GM12878 (cell line): ENCODE measurements around the gene SLC4A9. TPM values are rescaled to one million over a fixed set of nuclear protein-coding genes. Genes with fewer than 3 reads are reported as not detected.

Experiments
- BHLHE40 ChIP-seq, 2 experiments: fragments of 450-650 bp in 1 of 2; IDR thresholded peaks; 2 replicates each; pipeline ENCODE4 v1.6.1; 2011 to 2017; ENCODE audit warnings: low read depth in 2 of 2, borderline replicate concordance in 1 of 2, improper control_type of control experiment in 1 of 2, low read length in 1 of 2, mild to moderate bottlenecking in 1 of 2
- CHD4 ChIP-seq: fragments of 200-600 bp; sonication (generic); IDR thresholded peaks from 2 replicates; pipeline ENCODE4 v1.6.1; 2016; ENCODE audit warnings: mild to moderate bottlenecking
- CREB1 ChIP-seq: IDR thresholded peaks from 2 replicates; pipeline ENCODE4 v1.6.1; 2012; ENCODE audit warnings: low read depth, mild to moderate bottlenecking, inconsistent platforms
- CREM ChIP-seq: IDR thresholded peaks from 2 replicates; pipeline ENCODE4 v1.6.1; 2014; ENCODE audit warnings: antibody characterized with exemption, low read depth
- ETV6 ChIP-seq, 2 experiments: fragments of 450-650 bp in 1 of 2; IDR thresholded peaks in 1 of 2; conservative IDR thresholded peaks in 1 of 2; 2 replicates each; pipeline ENCODE4 v1.6.1; 2014; ENCODE audit warnings: antibody characterized with exemption in 1 of 2, borderline replicate concordance in 1 of 2, low read depth in 1 of 2, mild to moderate bottlenecking in 1 of 2, moderate library complexity in 1 of 2
- HCFC1 ChIP-seq: fragments of 150-350 bp; IDR thresholded peaks from 2 replicates; pipeline ENCODE4 v1.6.1; 2014; ENCODE audit warnings: low read length
- IKZF2 ChIP-seq, 2 experiments: fragments of 450-650 bp; IDR thresholded peaks; 2 replicates each; pipeline ENCODE4 v1.6.1; 2017; ENCODE audit warnings: mild to moderate bottlenecking in 2 of 2, moderate library complexity in 2 of 2
- JUND ChIP-seq: IDR thresholded peaks from 2 replicates; pipeline ENCODE4 v1.6.1; 2012; ENCODE audit warnings: low read depth, mild to moderate bottlenecking, low read length, improper control_type of control experiment, moderate library complexity
- LARP7 ChIP-seq: fragments of 450-650 bp; IDR thresholded peaks from 2 replicates; pipeline ENCODE4 v1.6.1; 2017; ENCODE audit warnings: mild to moderate bottlenecking
- MYC ChIP-seq: IDR thresholded peaks from 2 replicates; pipeline ENCODE4 v1.6.1; 2011; ENCODE audit warnings: mild to moderate bottlenecking, low read length, moderate library complexity, inconsistent platforms; ENCODE audit not compliant: insufficient read depth, insufficient replicate concordance, insufficient read length, severe bottlenecking
- NFYB ChIP-seq: IDR thresholded peaks from 2 replicates; pipeline ENCODE4 v1.6.1; 2011; ENCODE audit warnings: low read depth, mild to moderate bottlenecking, low read length, improper control_type of control experiment, moderate library complexity; ENCODE audit not compliant: insufficient read depth
- NR2C1 ChIP-seq: fragments of 450-650 bp; IDR thresholded peaks from 2 replicates; pipeline ENCODE4 v1.6.1; 2017; ENCODE audit warnings: antibody characterized with exemption, mild to moderate bottlenecking, moderate library complexity
- POLR2AphosphoS2 ChIP-seq: IDR thresholded peaks from 2 replicates; pipeline ENCODE4 v1.6.1; 2011; ENCODE audit warnings: low read depth, mild to moderate bottlenecking, low read length, improper control_type of control experiment, moderate library complexity
- POLR2AphosphoS5 ChIP-seq: IDR thresholded peaks from 2 replicates; pipeline ENCODE4 v1.6.1; 2011; ENCODE audit warnings: mild to moderate bottlenecking, low read length, inconsistent platforms
- RFX5 ChIP-seq: IDR thresholded peaks from 2 replicates; pipeline ENCODE4 v1.6.1; 2011; ENCODE audit warnings: low read depth, low read length, improper control_type of control experiment
- SIN3A ChIP-seq: IDR thresholded peaks from 2 replicates; pipeline ENCODE4 v1.6.1; 2012; ENCODE audit warnings: low read depth, low read length, improper control_type of control experiment
- SMC3 ChIP-seq: IDR thresholded peaks from 2 replicates; pipeline ENCODE4 v1.6.1; 2011; ENCODE audit warnings: low read length, improper control_type of control experiment, borderline replicate concordance
- SPI1 ChIP-seq: IDR thresholded peaks from 2 replicates; pipeline ENCODE4 v1.6.1; 2011; ENCODE audit warnings: low read depth, mild to moderate bottlenecking, low read length, moderate library complexity, borderline replicate concordance; ENCODE audit not compliant: insufficient read depth
- SREBF1 ChIP-seq: IDR thresholded peaks from 2 replicates; pipeline ENCODE4 v1.6.1; 2012; ENCODE audit warnings: mild to moderate bottlenecking, low read length
- TARDBP ChIP-seq: IDR thresholded peaks from 2 replicates; pipeline ENCODE4 v1.6.1; 2016; ENCODE audit warnings: borderline replicate concordance
- TBL1XR1 ChIP-seq: IDR thresholded peaks from 2 replicates; pipeline ENCODE4 v1.6.1; 2012; ENCODE audit warnings: low read depth, low read length, improper control_type of control experiment
- TCF7 ChIP-seq: IDR thresholded peaks from 2 replicates; pipeline ENCODE4 v1.6.1; 2014; ENCODE audit warnings: antibody characterized with exemption, borderline replicate concordance
- YY1 ChIP-seq: IDR thresholded peaks from 2 replicates; pipeline ENCODE4 v1.6.1; 2011; ENCODE audit warnings: low read depth, mild to moderate bottlenecking, low read length
- ZNF207 ChIP-seq: fragments of 450-650 bp; IDR thresholded peaks from 2 replicates; pipeline ENCODE4 v1.6.1; 2014; ENCODE audit warnings: antibody characterized with exemption, mild to moderate bottlenecking, borderline replicate concordance
- ZSCAN29 ChIP-seq: fragments of 450-650 bp; IDR thresholded peaks from 2 replicates; pipeline ENCODE4 v1.6.1; 2017; ENCODE audit warnings: mild to moderate bottlenecking, moderate library complexity
- polyA plus RNA-seq, 11 experiments: library from polyadenylated mRNA; depleted of rRNA in 4 of 11; unstranded in 6 of 11; stranded (reverse) in 5 of 11; fragments of >200 nt; fragmentation: Nextera tagmentation in 4 of 11; fragmentation: Illumina TruSeq in 1 of 11; extraction: Ambion mirVana in 4 of 11; extraction: Trizol in 1 of 11; gene quantifications; 1 replicate in 1 of 11; 2 replicates in 10 of 11; pipeline versions ENCODE4 v1.2.1 to v1.2.3, GENCODE V29; 2011 to 2016; ENCODE audit warnings: inconsistent platforms in 2 of 11, missing spikeins in 2 of 11, low read depth in 1 of 11
- total RNA-seq, 4 experiments: library from RNA; depleted of rRNA in 3 of 4; stranded (reverse); fragments of >200 nt in 3 of 4; fragmentation: Illumina TruSeq in 1 of 4; extraction: Trizol in 1 of 4; gene quantifications; 2 replicates each; pipeline versions ENCODE4 v1.2.1 to v1.2.3, GENCODE V29; 2013 to 2021
- TF ChIP-seq, protein P1 (sequence below): fragments of 450-650 bp; IDR thresholded peaks from 2 replicates; pipeline ENCODE4 v1.6.1; 2017; ENCODE audit warnings: mild to moderate bottlenecking, moderate library complexity
- TF ChIP-seq, protein P2 (sequence below): fragments of 450-650 bp; IDR thresholded peaks from 2 replicates; pipeline ENCODE4 v1.6.1; 2016; ENCODE audit warnings: mild to moderate bottlenecking
- TF ChIP-seq, protein P3 (sequence below): fragments of 450-650 bp; IDR thresholded peaks from 2 replicates; pipeline ENCODE4 v1.6.1; 2016; ENCODE audit warnings: mild to moderate bottlenecking

The SLC4A9 gene
- total and polyA plus RNA-seq, 10 of the 15 experiments (the other 5 are each of a cell fraction or from before 2014, with no cell fraction given), result 0.03 to 0.05 (median 0.05) TPM; not detected in 7

DNA sequence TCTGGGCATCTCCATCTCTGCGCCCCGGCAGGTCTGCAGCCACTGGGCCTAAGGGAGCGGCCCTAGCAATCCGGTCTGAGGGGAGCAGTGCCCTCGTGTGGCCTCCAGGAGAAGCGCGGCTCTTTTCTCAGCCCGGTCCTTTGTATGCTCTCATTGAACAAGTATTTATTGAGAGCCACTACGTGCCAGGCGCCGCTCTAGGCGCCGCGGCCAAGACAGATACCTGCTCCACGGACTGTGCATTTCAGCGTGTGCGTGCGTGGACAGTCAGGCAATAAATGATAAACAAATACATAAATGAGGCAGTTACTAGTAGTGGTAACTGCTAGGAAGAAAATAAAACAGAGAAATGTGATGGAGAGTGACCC, 2.3 kb upstream of the SLC4A9 start (continued):
- TF ChIP-seq JUND (no peak), SREBF1 (no peak), NFYB (no peak), SIN3A (no peak), CREB1 (no peak), TCF7 (no peak), YY1 (peak; percentile 69), CHD4 (no peak), NR2C1 (no peak), HCFC1 (no peak), ZSCAN29 (no peak), IKZF2 (IDR thresholded peaks at IDR 0.05) (no peak), LARP7 (peak; percentile 54; the same call in 1 of the 2 replicates), SPI1 (no peak), RFX5 (no peak), TARDBP (no peak), ETV6 (conservative IDR thresholded peaks at IDR 0.05 in 1 of 2, IDR thresholded peaks at IDR 0.05 in 1 of 2; ENCODE audit: borderline replicate concordance in 1 of 2, low read depth in 1 of 2) (no peak), CREM (no peak), MYC (no peak), BHLHE40 (IDR thresholded peaks at IDR 0.05; ENCODE audit: borderline replicate concordance in 1 of 2, low read depth in 2 of 2, low read length in 1 of 2) (peak in 1 of 2 experiments; percentile 21; a peak in 1 of 4 replicates), SMC3 (peak; percentile 82), POLR2AphosphoS5 (no peak), POLR2AphosphoS2 (no peak), TBL1XR1 (no peak), ZNF207 (0 out of 2 replicates have a peak, but pooled peaks have one; percentile 25)
- TF ChIP-seq, protein P1, sequence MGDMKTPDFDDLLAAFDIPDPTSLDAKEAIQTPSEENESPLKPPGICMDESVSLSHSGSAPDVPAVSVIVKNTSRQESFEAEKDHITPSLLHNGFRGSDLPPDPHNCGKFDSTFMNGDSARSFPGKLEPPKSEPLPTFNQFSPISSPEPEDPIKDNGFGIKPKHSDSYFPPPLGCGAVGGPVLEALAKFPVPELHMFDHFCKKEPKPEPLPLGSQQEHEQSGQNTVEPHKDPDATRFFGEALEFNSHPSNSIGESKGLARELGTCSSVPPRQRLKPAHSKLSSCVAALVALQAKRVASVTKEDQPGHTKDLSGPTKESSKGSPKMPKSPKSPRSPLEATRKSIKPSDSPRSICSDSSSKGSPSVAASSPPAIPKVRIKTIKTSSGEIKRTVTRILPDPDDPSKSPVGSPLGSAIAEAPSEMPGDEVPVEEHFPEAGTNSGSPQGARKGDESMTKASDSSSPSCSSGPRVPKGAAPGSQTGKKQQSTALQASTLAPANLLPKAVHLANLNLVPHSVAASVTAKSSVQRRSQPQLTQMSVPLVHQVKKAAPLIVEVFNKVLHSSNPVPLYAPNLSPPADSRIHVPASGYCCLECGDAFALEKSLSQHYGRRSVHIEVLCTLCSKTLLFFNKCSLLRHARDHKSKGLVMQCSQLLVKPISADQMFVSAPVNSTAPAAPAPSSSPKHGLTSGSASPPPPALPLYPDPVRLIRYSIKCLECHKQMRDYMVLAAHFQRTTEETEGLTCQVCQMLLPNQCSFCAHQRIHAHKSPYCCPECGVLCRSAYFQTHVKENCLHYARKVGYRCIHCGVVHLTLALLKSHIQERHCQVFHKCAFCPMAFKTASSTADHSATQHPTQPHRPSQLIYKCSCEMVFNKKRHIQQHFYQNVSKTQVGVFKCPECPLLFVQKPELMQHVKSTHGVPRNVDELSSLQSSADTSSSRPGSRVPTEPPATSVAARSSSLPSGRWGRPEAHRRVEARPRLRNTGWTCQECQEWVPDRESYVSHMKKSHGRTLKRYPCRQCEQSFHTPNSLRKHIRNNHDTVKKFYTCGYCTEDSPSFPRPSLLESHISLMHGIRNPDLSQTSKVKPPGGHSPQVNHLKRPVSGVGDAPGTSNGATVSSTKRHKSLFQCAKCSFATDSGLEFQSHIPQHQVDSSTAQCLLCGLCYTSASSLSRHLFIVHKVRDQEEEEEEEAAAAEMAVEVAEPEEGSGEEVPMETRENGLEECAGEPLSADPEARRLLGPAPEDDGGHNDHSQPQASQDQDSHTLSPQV, result no peak
- TF ChIP-seq, protein P2, sequence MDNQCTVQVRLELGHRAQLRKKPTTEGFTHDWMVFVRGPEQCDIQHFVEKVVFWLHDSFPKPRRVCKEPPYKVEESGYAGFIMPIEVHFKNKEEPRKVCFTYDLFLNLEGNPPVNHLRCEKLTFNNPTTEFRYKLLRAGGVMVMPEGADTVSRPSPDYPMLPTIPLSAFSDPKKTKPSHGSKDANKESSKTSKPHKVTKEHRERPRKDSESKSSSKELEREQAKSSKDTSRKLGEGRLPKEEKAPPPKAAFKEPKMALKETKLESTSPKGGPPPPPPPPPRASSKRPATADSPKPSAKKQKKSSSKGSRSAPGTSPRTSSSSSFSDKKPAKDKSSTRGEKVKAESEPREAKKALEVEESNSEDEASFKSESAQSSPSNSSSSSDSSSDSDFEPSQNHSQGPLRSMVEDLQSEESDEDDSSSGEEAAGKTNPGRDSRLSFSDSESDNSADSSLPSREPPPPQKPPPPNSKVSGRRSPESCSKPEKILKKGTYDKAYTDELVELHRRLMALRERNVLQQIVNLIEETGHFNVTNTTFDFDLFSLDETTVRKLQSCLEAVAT, result no peak
- TF ChIP-seq, protein P3, sequence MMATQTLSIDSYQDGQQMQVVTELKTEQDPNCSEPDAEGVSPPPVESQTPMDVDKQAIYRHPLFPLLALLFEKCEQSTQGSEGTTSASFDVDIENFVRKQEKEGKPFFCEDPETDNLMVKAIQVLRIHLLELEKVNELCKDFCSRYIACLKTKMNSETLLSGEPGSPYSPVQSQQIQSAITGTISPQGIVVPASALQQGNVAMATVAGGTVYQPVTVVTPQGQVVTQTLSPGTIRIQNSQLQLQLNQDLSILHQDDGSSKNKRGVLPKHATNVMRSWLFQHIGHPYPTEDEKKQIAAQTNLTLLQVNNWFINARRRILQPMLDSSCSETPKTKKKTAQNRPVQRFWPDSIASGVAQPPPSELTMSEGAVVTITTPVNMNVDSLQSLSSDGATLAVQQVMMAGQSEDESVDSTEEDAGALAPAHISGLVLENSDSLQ, result no peak
